Activated CD4-positive, alpha-beta T cell treated with anti-CD3 and anti-CD28 coated beads, Interleukin-2, amount 50 U/mL, for 48 hours (primary cell): ENCODE measurements around the gene MTA2.
A peak's percentile ranks its signal among the peaks of the same experiment; 100 is the strongest.
"Not testable (repeated sequence)": the region's sequence is repeated elsewhere in the genome, so short reads cannot be mapped to it uniquely, and the experiment has no call there.

ENCODE experiments used
- DNase-seq, 2 experiments: peaks; one replicate each; pipeline ENCODE4 v3.0.0-alpha.2; 2020

Gene MTA2

GRCh38 chr11:62565100-62565802 is 36.4 kb downstream of the MTA2 start:
- no peak for DNase-seq

DNA sequence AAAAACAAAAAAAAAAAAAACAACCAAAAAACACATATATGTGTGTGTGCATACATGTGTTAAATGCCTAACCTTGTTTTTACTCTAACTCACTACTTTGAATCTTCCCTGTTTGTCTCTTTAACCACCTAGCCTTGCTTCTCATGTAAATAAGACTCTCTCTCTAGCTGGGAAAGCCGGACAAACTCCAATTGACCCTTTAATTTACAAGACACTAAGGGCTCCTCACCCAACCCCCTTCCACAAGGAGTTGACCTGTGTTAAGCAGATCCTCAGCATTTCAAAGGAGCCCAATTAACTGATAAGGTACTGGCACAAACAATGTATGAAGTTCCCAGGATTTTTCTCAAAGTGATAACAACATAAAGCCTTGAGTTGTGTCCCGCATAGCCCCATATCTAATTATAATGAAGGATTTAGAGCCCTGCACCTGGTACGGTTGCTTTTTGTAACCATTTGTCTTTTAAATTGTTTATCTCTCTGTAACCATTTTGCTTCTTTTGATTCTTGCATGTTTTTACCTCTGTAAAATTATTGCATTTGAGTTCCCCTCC is 39.9 kb downstream of the MTA2 start:
- DNase-seq = not testable (repeated sequence)

- DNase-seq = peak; percentile 77 to 85
Observed at GRCh38 chr11:62560566-62561103, 41.0 kb downstream of the MTA2 start.

- DNase-seq = not testable (repeated sequence)
Observed at GRCh38 chr11:62559626-62560025, 42.0 kb downstream of the MTA2 start.

DNA sequence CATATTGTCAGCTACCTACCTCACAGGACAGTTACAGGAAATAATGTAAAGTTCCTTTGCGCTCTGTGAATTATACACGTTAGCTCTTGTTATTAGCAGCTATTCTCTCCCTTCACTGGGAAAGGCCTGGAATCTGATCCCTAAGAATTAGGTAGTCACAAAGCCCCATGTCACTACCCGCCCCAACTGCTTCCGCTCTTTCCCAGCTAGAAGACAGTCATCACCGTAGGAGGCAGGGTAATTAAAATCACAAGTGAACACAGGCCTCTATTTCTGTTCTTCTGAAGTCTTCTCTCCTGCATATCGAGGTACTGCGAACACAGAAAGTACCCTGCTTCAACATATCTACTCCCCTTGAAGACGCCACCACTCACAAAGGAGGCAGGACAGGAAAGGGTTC is 42.5 kb downstream of the MTA2 start:
- DNase-seq = no peak

DNA sequence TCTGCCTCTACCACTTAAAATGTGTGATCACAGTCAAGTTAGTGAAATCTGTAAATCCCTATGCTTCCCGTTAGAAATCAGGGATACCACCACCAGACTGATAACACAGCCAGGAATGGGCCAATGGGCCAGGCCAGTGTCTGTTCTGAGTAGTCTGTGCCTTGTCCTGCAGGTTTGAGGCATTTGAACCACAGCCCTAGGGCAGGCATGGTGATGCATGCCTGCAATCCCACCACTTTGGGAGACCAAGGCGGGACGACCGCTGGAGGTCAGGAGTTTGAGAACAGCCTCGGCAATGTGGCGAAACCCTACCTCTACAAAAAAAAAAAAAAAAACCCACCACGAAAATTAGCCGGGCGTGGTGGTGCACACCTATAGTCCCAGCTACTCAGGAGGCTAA is 43.0 kb downstream of the MTA2 start:
- no peak for DNase-seq

DNA sequence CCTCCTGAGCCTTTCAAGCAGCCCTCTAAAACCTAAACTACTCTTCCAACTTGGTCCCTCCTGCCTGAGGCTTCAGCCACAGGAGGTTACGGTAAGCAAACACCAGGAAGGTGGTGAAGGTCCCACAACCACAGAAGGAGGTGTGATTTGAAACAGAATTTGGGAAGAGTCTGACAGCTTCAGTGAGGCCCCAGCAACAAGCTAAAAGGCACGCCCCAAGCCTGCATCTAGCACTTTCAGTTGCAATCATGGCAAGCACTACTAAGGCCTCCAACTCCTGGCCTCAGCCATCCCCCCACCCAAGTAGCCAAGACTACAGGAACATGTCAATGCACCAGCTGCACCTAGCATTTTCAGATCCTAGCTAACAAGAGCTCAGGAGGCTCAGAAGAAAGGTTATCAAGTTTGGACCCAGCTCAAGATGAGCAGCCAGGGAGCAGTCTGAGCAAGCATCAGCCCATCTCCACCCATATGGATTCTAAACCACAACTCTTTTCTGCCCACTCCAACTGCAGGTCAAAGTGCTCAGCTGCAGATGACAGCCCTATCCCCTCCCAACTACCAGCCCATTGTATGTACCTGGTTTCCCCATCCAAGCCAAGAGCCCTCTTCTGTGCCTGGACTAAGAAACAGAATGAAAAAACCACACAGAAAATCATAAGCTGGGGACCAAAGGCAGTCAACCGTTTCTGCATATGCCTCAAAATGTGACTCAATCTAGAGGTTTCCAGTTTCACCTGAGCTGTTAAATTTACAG is 44.6 kb downstream of the MTA2 start:
- peak; percentile 63 to 79 for DNase-seq

DNA sequence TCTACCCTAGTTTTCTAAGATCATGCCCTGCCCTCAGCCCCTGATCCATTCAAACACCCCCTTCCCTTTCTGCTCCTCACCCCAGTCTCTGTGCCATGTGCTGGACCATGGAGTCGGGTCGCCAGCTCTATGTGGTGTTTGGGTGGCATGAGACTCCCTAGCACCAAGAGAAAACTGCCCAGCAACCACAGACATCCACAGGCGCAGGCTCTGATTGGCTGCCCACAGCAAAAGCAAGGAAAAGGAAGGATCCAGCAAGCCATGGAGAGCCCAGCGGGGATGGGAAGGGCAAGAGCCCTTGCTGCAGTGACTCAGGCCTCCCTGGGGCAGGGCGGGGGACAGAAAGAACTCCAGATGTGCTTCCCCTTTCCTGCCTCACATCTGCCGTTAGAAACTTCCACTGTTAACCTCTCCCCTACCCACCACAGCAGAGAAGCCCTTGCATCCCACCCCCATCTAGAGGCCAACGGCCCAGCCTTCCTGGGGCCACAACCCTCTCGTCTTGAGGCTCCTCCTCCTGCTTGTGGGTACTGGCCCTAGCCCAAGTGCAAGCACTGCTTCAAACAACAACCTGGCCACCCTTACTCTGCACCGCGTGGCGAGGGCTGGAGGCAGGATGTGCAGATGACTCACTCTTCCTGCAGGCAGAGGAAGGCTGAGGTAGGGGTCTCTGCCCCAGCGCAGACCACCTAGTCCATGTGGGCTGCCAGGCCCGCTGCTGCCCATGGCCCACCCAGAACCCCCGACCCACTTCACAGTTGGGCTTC is 45.4 kb downstream of the MTA2 start:
- peak; percentile 84 to 88 for DNase-seq

- DNase-seq = peak; percentile 43 to 62
Observed at GRCh38 chr11:62555464-62556107, 46.1 kb downstream of the MTA2 start.

DNA sequence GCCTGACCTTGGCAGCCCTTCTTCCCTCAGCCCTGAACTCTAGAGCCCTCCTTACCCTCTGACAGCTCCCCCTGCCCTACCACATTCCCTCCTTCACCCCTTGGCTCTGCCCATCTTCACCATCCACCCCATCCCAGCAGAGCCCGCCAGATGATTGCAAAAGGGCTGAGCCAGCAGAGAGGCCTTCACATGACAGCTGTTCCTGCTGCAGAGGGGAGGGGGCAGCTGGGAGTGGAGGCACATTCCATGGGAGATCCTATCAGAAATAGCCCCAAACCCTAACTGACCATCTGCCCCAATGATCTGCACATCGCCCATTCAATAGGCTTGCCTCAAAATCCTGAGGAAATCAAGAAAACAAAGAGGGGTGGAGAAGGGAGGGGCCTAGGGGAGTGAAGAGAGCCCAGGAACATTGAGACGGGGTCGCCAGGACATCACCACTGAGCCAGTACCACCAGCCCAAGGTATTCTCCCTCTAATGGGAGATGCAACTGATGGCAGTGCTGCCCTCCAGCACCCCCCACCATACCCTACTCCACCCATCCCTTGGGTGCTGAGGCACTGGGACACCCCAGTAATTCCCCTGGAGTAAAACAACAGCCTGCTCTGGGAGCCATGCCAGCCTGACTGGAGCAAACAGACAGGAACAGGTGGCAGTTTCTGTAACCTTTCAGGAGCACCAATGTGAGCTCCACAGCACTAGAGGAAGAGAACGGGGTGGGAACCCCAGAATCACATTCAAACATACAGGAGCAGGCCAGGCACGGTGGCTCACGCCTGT is 47.1 kb downstream of the MTA2 start:
- DNase-seq = no peak

GRCh38 chr11:62553839-62554361 is 47.8 kb downstream of the MTA2 start:
- no peak for DNase-seq

GRCh38 chr11:62553080-62553838 is 48.4 kb downstream of the MTA2 start:
- peak; percentile 50 to 60 for DNase-seq

GRCh38 chr11:62552485-62553079 is 49.1 kb downstream of the MTA2 start:
- DNase-seq = no peak

DNA sequence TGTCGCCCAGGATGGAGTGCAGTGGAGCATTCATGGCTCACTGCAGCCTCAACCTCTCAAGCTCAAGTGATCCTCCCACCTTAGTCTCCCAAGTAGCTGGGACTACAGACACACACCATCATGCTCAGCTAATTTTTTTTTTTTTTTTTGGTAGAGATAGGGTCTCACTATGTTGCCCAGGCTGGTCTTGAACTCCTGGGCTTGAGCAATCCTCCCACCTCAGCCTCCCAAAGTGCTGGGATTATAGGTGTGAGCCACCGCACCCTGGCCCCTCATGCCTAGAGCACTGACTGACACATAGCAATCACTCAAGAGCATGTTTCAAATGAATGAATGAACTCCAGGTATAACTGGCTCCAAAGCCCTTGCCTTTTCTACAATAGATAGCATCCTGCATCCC is 51.2 kb downstream of the MTA2 start:
- not testable (repeated sequence) for DNase-seq

- DNase-seq = no peak
Observed at GRCh38 chr11:62548545-62549335, 52.9 kb downstream of the MTA2 start.

DNA sequence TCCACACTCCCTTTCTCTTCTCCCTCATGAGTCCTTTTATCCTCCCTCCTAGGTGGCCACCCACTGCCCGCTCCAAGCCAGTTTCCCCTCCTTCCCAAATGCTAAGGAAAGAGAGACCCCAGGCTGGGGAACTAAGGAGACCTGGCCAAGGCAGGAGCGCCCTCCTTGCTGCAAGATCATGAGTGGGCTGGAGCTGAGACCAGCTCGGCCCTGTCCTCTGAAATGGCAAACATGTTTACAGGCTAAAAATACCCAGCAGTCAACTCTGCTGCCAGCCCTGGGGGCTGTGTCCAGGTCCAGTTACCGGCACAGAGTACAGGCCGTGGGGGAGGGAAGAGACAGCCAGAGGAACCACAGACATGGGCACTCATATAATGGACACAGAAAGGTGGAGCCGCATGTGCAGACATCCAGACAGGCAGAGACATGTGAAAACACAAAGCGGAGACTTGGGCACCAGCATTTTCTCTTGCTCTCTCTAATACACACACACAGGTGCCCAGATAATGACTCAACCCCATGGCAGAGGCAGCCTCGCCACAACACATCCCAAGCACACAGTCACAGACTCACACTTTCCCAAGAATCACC is 53.9 kb downstream of the MTA2 start:
- no peak for DNase-seq

- DNase-seq = no peak
Observed at GRCh38 chr11:62546929-62547625, 54.6 kb downstream of the MTA2 start.

DNA sequence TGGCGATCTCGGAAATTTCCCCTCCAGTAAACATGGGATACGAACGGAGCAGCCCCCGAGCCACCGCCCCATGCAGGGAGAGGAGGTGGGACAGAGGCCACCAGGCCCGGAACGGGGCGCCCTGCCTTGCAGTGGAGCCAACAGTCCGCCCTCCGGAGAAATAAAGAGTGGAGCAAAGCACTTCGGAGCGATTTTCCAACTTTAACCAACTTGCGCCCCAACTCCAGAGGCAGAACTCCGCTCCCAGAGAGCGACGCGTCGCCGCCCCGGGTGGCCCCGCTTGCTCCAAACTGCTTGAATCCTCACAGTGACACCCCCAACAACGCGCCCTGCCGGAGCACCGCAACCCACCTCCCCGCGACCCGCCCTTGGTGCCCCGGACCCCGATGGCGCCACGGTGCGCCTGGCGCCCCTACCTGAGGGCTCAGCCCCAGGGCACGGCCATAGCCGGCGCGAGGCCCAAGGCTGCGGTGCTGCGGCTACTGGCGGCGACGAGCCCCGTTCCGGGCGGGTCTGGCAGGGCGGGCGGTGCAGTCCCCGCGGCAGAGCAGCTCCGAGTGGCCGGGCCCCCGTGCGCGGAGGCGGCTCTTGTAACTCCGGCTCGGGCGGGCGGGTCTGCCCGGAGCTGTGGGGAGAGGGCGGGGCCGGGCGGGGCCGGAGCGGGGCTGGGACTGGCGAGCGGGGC is 55.3 kb downstream of the MTA2 start, which contains the start of gene AHNAK:
Gene AHNAK (minus strand): TSS at position 563 of the 685 bp plus-strand sequence. CDS start 10,708 bp downstream, outside the sequence.
- DNase-seq = peak; percentile 70 to 76
